GM12878 (cell line): Measurements from ENCODE around the gene PKN3. TPM values are rescaled to one million over a fixed set of nuclear protein-coding genes. Genes with fewer than 3 reads are reported as not detected.

Source experiments
- ATAC-seq: fragments of 200-7000 bp; cut with Tn5 transposase; 3 replicates; pipeline ENCODE4 v1.9.1; 2020; ENCODE audit warnings: mild to moderate bottlenecking, moderate library complexity
- BruUV-seq: library from RNA; stranded (reverse); fragments of 400-500 nt; replicated peaks from 2 replicates; lab custom pipeline; 2021; lab: Mats Ljungman, UMichigan
- CTCF ChIA-PET: fragments of 300-600 bp; sonication (Branson Sonifier 250); formaldehyde crosslinking; extraction: SDS; loops from one replicate; lab custom pipeline; 2021; ENCODE audit warnings: inconsistent platforms; lab: Yijun Ruan, JAX
- POLR2A ChIA-PET: fragments of 350-600 bp; formaldehyde crosslinking; extraction: SDS; loops from one replicate; lab custom pipeline; 2021; ENCODE audit warnings: inconsistent platforms; lab: Charles Lee
- RAD21 ChIA-PET: fragments of 300-600 bp; sonication (Branson Sonifier 250); formaldehyde crosslinking; loops from one replicate; lab custom pipeline; 2023; ENCODE audit warnings: antibody characterized with exemption; ENCODE audit not compliant: unreplicated experiment; lab: Charles Lee
- SMC1A ChIA-PET: fragments of 300-600 bp; sonication (Branson Sonifier 250); formaldehyde crosslinking; loops from one replicate; lab custom pipeline; 2023; ENCODE audit not compliant: unreplicated experiment, uncharacterized antibody; lab: Charles Lee
- DNase-seq: peaks from one replicate; pipeline ENCODE4 v3.0.0-alpha.2; 2011; ENCODE audit warnings: low read depth, low spot score
- FAIRE-seq: peaks from 3 replicates; lab custom pipeline; 2011; peaks lifted over from hg19 to GRCh38; lab: Jason Lieb, UNC
- H2AFZ ChIP-seq: 2 replicates; pipeline ENCODE4 v1.6.0; 2011; ENCODE audit warnings: low read depth, low read length, control low read depth; ENCODE audit not compliant: control insufficient read depth
- H3K27ac ChIP-seq: 2 replicates; pipeline ENCODE4 v1.5.1; 2011; ENCODE audit warnings: control low read depth; ENCODE audit not compliant: control insufficient read depth, insufficient read depth
- H3K27me3 ChIP-seq, 2 experiments: replicated peaks in 1 of 2; 2 replicates each; pipeline versions ENCODE4 v1.6.0 to v1.6.1; 2011; ENCODE audit warnings: low read length in 1 of 2; ENCODE audit not compliant: control insufficient read depth in 2 of 2, insufficient read depth in 2 of 2
- H3K36me3 ChIP-seq, 2 experiments: 2 replicates each; pipeline ENCODE4 v1.5.1; 2011; ENCODE audit warnings: low read length in 1 of 2; ENCODE audit not compliant: control insufficient read depth in 2 of 2, insufficient read depth in 2 of 2
- H3K4me1 ChIP-seq: 2 replicates; pipeline ENCODE4 v1.6.1; 2011; ENCODE audit warnings: mild to moderate bottlenecking, low read length, moderate library complexity, mixed read lengths; ENCODE audit not compliant: control insufficient read depth, insufficient read depth
- H3K4me2 ChIP-seq: 2 replicates; pipeline ENCODE4 v1.6.0; 2011; ENCODE audit warnings: control low read depth; ENCODE audit not compliant: control insufficient read depth, insufficient read depth
- H3K4me3 ChIP-seq: fragments of 200-600 bp; sonication (generic); 2 replicates; pipeline ENCODE4 v1.5.1; 2016
- H3K79me2 ChIP-seq: 2 replicates; pipeline ENCODE4 v1.6.0; 2011; ENCODE audit warnings: low read length; ENCODE audit not compliant: control insufficient read depth, insufficient read depth
- H3K9ac ChIP-seq: 2 replicates; pipeline ENCODE4 v1.8.0; 2011; ENCODE audit warnings: low read length, control low read depth, mixed read lengths; ENCODE audit not compliant: control insufficient read depth, insufficient read depth
- H3K9me3 ChIP-seq: replicated peaks from 3 replicates; pipeline ENCODE4 v1.5.1; 2011; ENCODE audit warnings: mild to moderate bottlenecking, low read length; ENCODE audit not compliant: control insufficient read depth, insufficient read depth
- H4K20me1 ChIP-seq: 2 replicates; pipeline ENCODE4 v1.6.0; 2011; ENCODE audit not compliant: control insufficient read depth, insufficient read depth
- CREB1 ChIP-seq: IDR thresholded peaks from 2 replicates; pipeline ENCODE4 v1.6.1; 2012; ENCODE audit warnings: low read depth, mild to moderate bottlenecking, inconsistent platforms
- FOXK2 ChIP-seq: fragments of 450-650 bp; IDR thresholded peaks from 2 replicates; pipeline ENCODE4 v1.6.1; 2017; ENCODE audit warnings: mild to moderate bottlenecking, moderate library complexity
- GABPA ChIP-seq: IDR thresholded peaks from 2 replicates; pipeline ENCODE4 v1.6.1; 2014; ENCODE audit warnings: antibody characterized with exemption, low read depth, mild to moderate bottlenecking, inconsistent platforms
- GATAD2B ChIP-seq: fragments of 450-650 bp; conservative IDR thresholded peaks from 2 replicates; pipeline ENCODE4 v1.6.1; 2017; ENCODE audit warnings: low read depth, mild to moderate bottlenecking, moderate library complexity
- HDGF ChIP-seq: fragments of 450-650 bp; IDR thresholded peaks from 2 replicates; pipeline ENCODE4 v1.6.1; 2016; ENCODE audit warnings: antibody characterized with exemption
- KAT2A ChIP-seq: conservative IDR thresholded peaks from 2 replicates; pipeline ENCODE4 v1.6.1; 2011; ENCODE audit warnings: low read depth, low read length; ENCODE audit not compliant: control insufficient read depth
- MEF2B ChIP-seq: fragments of 450-650 bp; IDR thresholded peaks from 2 replicates; pipeline ENCODE4 v1.6.1; 2018; ENCODE audit warnings: mild to moderate bottlenecking, moderate library complexity; ENCODE audit not compliant: partially characterized antibody, poor library complexity, severe bottlenecking
- NFIC ChIP-seq: IDR thresholded peaks from 2 replicates; pipeline ENCODE4 v1.6.1; 2012; ENCODE audit warnings: low read depth, mild to moderate bottlenecking, inconsistent platforms, low read length, moderate library complexity
- POLR2AphosphoS2 ChIP-seq: IDR thresholded peaks from 2 replicates; pipeline ENCODE4 v1.6.1; 2011; ENCODE audit warnings: low read depth, mild to moderate bottlenecking, low read length, improper control_type of control experiment, moderate library complexity
- POLR2AphosphoS5 ChIP-seq: IDR thresholded peaks from 2 replicates; pipeline ENCODE4 v1.6.1; 2011; ENCODE audit warnings: mild to moderate bottlenecking, low read length, inconsistent platforms
- WGBS: methylation state at CpG from one replicate; pipeline ENCODE4 v1.1.6; 2016; ENCODE audit warnings: low lambda C conversion rate; ENCODE audit not compliant: insufficient replicate concordance, insufficient coverage; ENCODE audit errors: missing lambda C conversion rate; 5-methylcytosine and 5-hydroxymethylcytosine counted together
- in situ Hi-C: fragments of 300-500 bp; cut with MboI; formaldehyde crosslinking; loops from 9 replicates; pipeline ENCODE4 v1.14.3; 2018; ENCODE audit warnings: mixed read lengths
- intact Hi-C: fragments of 100-400 bp; cut with micrococcal nuclease; formaldehyde crosslinking; loops from one replicate; pipeline ENCODE4 v1.14.2; 2022; ENCODE audit not compliant: unreplicated experiment
- polyA plus RNA-seq, 11 experiments: library from polyadenylated mRNA; depleted of rRNA in 4 of 11; unstranded in 6 of 11; stranded (reverse) in 5 of 11; fragments of >200 nt; fragmentation: Nextera tagmentation in 4 of 11; fragmentation: Illumina TruSeq in 1 of 11; extraction: Ambion mirVana in 4 of 11; extraction: Trizol in 1 of 11; gene quantifications; 1 replicate in 1 of 11; 2 replicates in 10 of 11; pipeline versions ENCODE4 v1.2.1 to v1.2.3, GENCODE V29; 2011 to 2016; ENCODE audit warnings: inconsistent platforms in 2 of 11, missing spikeins in 2 of 11, low read depth in 1 of 11
- total RNA-seq, 4 experiments: library from RNA; depleted of rRNA in 3 of 4; stranded (reverse); fragments of >200 nt in 3 of 4; fragmentation: Illumina TruSeq in 1 of 4; extraction: Trizol in 1 of 4; gene quantifications; 2 replicates each; pipeline versions ENCODE4 v1.2.1 to v1.2.3, GENCODE V29; 2013 to 2021
- TF ChIP-seq, protein P1 (sequence below): fragments of 450-650 bp; IDR thresholded peaks from 2 replicates; pipeline ENCODE4 v1.6.1; 2017; ENCODE audit warnings: mild to moderate bottlenecking, low read depth, inconsistent platforms; ENCODE audit not compliant: poor library complexity, severe bottlenecking
- TF ChIP-seq, protein P2 (sequence below): fragments of 450-650 bp; formaldehyde crosslinking; IDR thresholded peaks from 2 replicates; pipeline ENCODE4 v1.4.0; 2020; ENCODE audit warnings: mild to moderate bottlenecking, moderate library complexity
- TF ChIP-seq, protein P3 (sequence below): IDR thresholded peaks from 2 replicates; pipeline ENCODE4 v1.6.1; 2012; ENCODE audit warnings: low read length, inconsistent platforms
- TF ChIP-seq, protein P4 (sequence below): fragments of 450-650 bp; IDR thresholded peaks from 2 replicates; pipeline ENCODE4 v1.6.1; 2018; ENCODE audit warnings: borderline replicate concordance, mild to moderate bottlenecking; ENCODE audit not compliant: partially characterized antibody

PKN3 gene
- total and polyA plus RNA-seq, 10 of the 15 experiments (the other 5 are each of a cell fraction or from before 2014, with no cell fraction given) = 0.35 to 11.0 (median 3.3) TPM

DNA sequence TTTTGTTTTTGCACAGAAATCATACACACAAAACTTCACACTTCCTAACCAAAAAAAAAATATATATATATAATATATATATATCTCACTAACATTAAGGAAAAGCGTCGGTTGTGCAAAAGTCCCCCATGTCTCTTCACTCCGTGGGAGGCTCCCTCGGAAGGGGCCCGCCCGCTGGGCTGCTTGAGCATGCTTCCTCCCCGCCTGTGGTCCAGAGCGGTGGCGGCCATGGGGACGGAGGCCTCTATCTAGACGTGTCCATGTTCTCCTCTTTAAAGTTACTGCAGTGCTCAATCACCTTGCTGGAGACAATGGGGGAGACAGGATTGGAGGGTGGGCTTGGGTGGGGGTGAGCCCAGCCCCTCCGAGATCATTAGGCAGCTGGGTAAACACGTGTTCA, 28.8 kb downstream of the PKN3 start:
- ChIA-PET RAD21 (no interaction called here), SMC1A (no interaction called here)
- no peak for DNase-seq

More for the DNA sequence above, 28.8 kb downstream of the PKN3 start:
- Histone ChIP-seq H3K9me3 (no peaks in the 10 kb centered on the region), H4K20me1 (no peaks in the 10 kb centered on the region), H3K4me2 (no peak overlapping the region), H3K9ac (no peak overlapping the region), H3K4me1 (no peaks in the 10 kb centered on the region; the same call in 1 of the 2 replicates), H3K27ac (no peak overlapping the region), H3K4me3 (no peak overlapping the region), H3K79me2 (no peaks in the 10 kb centered on the region; the same call in 1 of the 2 replicates), H3K27me3 (no peaks in the 10 kb centered on the region), H2AFZ (no peak overlapping the region), H3K36me3 (no peaks in the 10 kb centered on the region; a peak in 3 of 4 replicates)
- TF ChIP-seq GATAD2B (no peak), FOXK2 (no peak), GABPA (no peak), HDGF (no peak), NFIC (no peak), POLR2AphosphoS2 (no peak), CREB1 (no peak), POLR2AphosphoS5 (no peak), MEF2B (no peak), KAT2A (no peak)
- TF ChIP-seq, protein P1, sequence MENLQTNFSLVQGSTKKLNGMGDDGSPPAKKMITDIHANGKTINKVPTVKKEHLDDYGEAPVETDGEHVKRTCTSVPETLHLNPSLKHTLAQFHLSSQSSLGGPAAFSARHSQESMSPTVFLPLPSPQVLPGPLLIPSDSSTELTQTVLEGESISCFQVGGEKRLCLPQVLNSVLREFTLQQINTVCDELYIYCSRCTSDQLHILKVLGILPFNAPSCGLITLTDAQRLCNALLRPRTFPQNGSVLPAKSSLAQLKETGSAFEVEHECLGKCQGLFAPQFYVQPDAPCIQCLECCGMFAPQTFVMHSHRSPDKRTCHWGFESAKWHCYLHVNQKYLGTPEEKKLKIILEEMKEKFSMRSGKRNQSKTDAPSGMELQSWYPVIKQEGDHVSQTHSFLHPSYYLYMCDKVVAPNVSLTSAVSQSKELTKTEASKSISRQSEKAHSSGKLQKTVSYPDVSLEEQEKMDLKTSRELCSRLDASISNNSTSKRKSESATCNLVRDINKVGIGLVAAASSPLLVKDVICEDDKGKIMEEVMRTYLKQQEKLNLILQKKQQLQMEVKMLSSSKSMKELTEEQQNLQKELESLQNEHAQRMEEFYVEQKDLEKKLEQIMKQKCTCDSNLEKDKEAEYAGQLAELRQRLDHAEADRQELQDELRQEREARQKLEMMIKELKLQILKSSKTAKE = no peak
- TF ChIP-seq, protein P2, sequence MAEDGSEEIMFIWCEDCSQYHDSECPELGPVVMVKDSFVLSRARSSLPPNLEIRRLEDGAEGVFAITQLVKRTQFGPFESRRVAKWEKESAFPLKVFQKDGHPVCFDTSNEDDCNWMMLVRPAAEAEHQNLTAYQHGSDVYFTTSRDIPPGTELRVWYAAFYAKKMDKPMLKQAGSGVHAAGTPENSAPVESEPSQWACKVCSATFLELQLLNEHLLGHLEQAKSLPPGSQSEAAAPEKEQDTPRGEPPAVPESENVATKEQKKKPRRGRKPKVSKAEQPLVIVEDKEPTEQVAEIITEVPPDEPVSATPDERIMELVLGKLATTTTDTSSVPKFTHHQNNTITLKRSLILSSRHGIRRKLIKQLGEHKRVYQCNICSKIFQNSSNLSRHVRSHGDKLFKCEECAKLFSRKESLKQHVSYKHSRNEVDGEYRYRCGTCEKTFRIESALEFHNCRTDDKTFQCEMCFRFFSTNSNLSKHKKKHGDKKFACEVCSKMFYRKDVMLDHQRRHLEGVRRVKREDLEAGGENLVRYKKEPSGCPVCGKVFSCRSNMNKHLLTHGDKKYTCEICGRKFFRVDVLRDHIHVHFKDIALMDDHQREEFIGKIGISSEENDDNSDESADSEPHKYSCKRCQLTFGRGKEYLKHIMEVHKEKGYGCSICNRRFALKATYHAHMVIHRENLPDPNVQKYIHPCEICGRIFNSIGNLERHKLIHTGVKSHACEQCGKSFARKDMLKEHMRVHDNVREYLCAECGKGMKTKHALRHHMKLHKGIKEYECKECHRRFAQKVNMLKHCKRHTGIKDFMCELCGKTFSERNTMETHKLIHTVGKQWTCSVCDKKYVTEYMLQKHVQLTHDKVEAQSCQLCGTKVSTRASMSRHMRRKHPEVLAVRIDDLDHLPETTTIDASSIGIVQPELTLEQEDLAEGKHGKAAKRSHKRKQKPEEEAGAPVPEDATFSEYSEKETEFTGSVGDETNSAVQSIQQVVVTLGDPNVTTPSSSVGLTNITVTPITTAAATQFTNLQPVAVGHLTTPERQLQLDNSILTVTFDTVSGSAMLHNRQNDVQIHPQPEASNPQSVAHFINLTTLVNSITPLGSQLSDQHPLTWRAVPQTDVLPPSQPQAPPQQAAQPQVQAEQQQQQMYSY (CRISPR knock-in tag) = no peak
- TF ChIP-seq, protein P3, sequence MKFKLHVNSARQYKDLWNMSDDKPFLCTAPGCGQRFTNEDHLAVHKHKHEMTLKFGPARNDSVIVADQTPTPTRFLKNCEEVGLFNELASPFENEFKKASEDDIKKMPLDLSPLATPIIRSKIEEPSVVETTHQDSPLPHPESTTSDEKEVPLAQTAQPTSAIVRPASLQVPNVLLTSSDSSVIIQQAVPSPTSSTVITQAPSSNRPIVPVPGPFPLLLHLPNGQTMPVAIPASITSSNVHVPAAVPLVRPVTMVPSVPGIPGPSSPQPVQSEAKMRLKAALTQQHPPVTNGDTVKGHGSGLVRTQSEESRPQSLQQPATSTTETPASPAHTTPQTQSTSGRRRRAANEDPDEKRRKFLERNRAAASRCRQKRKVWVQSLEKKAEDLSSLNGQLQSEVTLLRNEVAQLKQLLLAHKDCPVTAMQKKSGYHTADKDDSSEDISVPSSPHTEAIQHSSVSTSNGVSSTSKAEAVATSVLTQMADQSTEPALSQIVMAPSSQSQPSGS = no peak
- TF ChIP-seq, protein P4, sequence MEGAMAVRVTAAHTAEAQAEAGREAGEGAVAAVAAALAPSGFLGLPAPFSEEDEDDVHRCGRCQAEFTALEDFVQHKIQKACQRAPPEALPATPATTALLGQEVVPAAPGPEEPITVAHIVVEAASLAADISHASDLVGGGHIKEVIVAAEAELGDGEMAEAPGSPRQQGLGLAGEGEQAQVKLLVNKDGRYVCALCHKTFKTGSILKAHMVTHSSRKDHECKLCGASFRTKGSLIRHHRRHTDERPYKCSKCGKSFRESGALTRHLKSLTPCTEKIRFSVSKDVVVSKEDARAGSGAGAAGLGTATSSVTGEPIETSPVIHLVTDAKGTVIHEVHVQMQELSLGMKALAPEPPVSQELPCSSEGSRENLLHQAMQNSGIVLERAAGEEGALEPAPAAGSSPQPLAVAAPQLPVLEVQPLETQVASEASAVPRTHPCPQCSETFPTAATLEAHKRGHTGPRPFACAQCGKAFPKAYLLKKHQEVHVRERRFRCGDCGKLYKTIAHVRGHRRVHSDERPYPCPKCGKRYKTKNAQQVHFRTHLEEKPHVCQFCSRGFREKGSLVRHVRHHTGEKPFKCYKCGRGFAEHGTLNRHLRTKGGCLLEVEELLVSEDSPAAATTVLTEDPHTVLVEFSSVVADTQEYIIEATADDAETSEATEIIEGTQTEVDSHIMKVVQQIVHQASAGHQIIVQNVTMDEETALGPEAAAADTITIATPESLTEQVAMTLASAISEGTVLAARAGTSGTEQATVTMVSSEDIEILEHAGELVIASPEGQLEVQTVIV = no peak
- intact Hi-C loops (no loop called here), in situ Hi-C loops (no loop called here)
- FAIRE-seq = no peak
- CTCF ChIA-PET = no interaction called here
- POLR2A ChIA-PET = no interaction called here
- 85% methylated on average over 13 of the region's 13 CpGs for WGBS
- BruUV-seq = no TSS peak
- no peak for ATAC-seq
